Muscle layer of colon (tissue), 2 donors: ENCODE results near the gene SMIM12.
"Not testable (repeated sequence)": the region's sequence is repeated elsewhere in the genome, so short reads cannot be mapped to it uniquely, and the experiment has no call there.

Experiments used
- H3K27ac ChIP-seq: one replicate; pipeline ENCODE4 v1.7.0; 2013; ENCODE audit warnings: low read depth, mild to moderate bottlenecking, low read length, moderate library complexity
- H3K27me3 ChIP-seq, 2 donors: one replicate each; pipeline ENCODE4 v1.7.0; 2013; ENCODE audit warnings: low read length in 2 of 2, mild to moderate bottlenecking in 2 of 2; ENCODE audit not compliant: insufficient read depth in 2 of 2, control insufficient read depth in 1 of 2
- H3K36me3 ChIP-seq: one replicate; pipeline ENCODE4 v1.7.0; 2013; ENCODE audit warnings: mild to moderate bottlenecking, low read length; ENCODE audit not compliant: insufficient read depth
- H3K4me1 ChIP-seq: one replicate; pipeline ENCODE4 v1.7.0; 2013; ENCODE audit warnings: mild to moderate bottlenecking, low read length; ENCODE audit not compliant: insufficient read depth
- H3K4me3 ChIP-seq, 2 donors: one replicate each; pipeline ENCODE4 v1.7.0; 2013; ENCODE audit warnings: low read length in 2 of 2, low read depth in 1 of 2, mild to moderate bottlenecking in 1 of 2, moderate library complexity in 1 of 2
- H3K9ac ChIP-seq: one replicate; pipeline ENCODE4 v1.7.0; 2013; ENCODE audit warnings: low read length
- H3K9me3 ChIP-seq: one replicate; pipeline ENCODE4 v1.7.0; 2013; ENCODE audit warnings: mild to moderate bottlenecking, low read length
- donor health status: abdominal sarcoma.
- donor health status: Adenocarcinoma of cecum.

Gene SMIM12

DNA sequence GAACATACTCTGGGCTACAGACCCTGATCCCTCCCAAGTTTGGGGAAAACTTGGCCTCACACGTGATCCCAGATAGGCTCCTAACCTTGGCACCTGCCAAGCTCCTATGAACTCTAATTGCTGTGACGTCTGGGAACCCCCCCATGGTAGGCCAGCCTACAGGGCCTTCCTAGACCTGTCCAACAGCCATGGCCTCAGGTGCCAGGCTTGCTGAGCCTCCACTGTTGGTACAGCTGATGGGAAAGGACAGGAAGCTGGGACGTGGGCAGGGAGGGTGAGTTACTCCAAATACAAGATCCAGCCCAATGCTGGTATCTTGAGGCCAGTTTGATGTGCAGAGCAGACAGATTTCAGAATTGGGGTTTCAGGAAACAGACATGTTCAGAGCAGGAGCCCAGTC lies 19.1 kb downstream of the SMIM12 start:
- no peak overlapping the region for H3K4me3 ChIP-seq
- H3K9ac ChIP-seq: no peak overlapping the region
- H3K9me3 ChIP-seq: no peaks in the 10 kb centered on the region
- no peaks in the 10 kb centered on the region for H3K27me3 ChIP-seq
- no peak overlapping the region for H3K27ac ChIP-seq
- H3K36me3 ChIP-seq: no peaks in the 10 kb centered on the region
- H3K4me1 ChIP-seq: no peaks in the 10 kb centered on the region

DNA sequence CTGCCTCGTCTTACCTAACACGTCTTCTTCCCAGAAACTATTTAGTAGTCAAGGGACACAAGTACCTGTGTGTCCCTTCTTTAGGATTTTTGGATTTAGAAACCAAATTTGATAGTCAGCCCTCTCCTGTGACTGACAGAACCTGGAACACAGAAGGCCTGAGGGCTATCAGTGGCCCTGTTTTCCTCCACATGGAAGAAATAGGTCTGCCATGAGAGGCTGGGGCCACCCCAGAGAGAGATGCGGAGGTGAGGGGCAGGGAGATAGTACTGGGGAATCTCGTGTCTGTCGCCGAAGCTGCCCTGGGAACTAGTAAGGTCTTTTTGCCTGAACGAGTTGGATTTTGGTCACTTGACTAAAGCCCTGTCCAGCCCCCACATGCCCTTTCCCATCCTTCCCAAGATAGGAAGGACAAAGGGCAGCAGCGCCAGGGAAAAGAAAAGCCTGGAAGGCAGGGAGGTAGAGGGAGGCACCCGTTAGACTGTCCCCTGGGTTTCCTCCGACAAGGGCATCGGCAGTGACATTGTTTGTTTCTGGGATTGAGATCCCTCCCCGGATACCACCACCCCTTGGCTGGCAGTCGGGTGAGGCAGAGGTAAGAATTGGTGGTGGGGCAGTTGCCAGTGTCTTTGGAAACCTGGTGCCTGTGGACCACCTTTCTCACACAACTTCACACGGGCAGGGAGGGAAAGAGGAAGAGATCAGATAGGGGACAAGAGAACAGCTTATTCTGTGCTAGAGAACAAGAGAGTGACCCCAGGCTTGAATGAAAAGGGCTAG lies 19.8 kb downstream of the SMIM12 start:
- H3K36me3 ChIP-seq: no peaks in the 10 kb centered on the region
- no peaks in the 10 kb centered on the region for H3K27me3 ChIP-seq
- no peak overlapping the region for H3K4me3 ChIP-seq
- H3K27ac ChIP-seq: no peak overlapping the region
- no peaks in the 10 kb centered on the region for H3K4me1 ChIP-seq
- H3K9me3 ChIP-seq: no peaks in the 10 kb centered on the region
- no peak overlapping the region for H3K9ac ChIP-seq

DNA sequence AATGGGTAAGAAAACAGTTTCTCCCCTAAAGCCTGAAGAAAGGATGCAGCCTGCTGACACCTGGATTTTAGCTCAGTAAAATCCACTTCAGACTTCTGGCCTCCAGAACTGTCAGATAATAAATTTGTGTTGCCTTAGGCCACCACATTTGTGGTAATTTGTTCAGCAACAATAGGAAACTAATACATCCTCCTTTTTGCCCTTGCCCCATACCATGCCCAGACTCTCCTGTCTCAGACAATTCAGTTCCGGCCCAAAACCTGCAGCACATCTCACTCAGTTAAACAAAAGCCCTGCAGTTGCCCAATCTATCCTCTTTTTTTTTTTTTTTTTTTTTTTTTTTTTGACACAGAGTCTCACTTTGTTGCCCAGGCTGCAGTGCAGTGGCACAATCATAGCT lies 25.8 kb downstream of the SMIM12 start:
- no peaks in the 10 kb centered on the region for H3K4me1 ChIP-seq
- no peak overlapping the region for H3K4me3 ChIP-seq
- H3K27ac ChIP-seq: no peak overlapping the region
- H3K9ac ChIP-seq: no peak overlapping the region
- no peaks in the 10 kb centered on the region for H3K36me3 ChIP-seq
- no peaks in the 10 kb centered on the region for H3K9me3 ChIP-seq
- H3K27me3 ChIP-seq: no peaks in the 10 kb centered on the region

DNA sequence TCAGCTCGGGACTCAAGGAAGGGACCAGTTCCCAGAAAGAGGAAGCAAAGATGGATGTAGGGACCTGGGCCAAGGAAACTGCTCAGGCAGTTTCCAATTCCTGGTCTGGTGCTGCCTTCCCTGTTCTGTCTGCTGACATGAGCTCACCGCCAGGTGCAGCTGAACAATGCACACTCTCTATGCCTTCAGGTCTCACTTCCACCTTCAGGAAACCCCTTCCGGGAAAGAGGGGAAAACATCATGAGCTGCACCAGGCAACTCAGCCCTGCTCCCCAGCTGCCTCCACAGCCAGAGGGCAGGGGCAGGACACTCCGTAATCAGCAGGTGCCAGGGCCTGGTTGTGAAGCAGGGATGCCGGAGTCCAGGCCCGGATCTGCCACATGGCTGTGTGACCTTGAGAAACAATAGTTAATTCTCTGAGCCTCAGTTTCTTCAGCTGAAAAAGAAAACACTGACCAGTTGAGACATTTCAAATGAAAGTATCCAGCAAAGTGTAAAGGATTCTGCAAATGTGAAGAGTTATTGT lies 27.8 kb downstream of the SMIM12 start:
- Histone ChIP-seq H3K9ac (no peak overlapping the region), H3K4me1 (no peaks in the 10 kb centered on the region), H3K27ac (no peak overlapping the region), H3K27me3 (no peaks in the 10 kb centered on the region), H3K9me3 (no peaks in the 10 kb centered on the region), H3K4me3 (no peak overlapping the region), H3K36me3 (no peaks in the 10 kb centered on the region)

DNA sequence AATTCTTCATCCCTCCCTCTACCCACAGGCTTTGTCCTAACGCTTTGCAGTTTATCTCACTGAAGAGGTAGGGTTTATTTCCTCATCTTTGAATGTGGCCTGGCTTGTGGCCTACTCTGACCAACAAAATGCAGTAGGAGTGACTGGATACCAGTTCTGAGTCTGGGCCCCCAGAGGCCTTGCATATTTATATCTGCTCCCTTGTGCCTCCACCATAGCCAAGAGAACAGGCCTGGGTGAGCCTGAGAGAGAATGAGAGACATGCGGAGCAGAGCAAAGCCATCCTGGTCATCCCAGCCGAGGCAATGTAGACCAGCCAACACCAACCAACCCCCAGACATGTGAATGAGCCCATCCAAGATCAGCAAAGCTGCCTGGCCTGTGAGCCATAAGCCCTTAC lies 30.3 kb downstream of the SMIM12 start:
- H3K36me3 ChIP-seq: no peaks in the 10 kb centered on the region
- H3K27me3 ChIP-seq: no peaks in the 10 kb centered on the region
- no peak overlapping the region for H3K4me3 ChIP-seq
- no peak overlapping the region for H3K27ac ChIP-seq
- H3K4me1 ChIP-seq: no peaks in the 10 kb centered on the region
- H3K9ac ChIP-seq: no peak overlapping the region
- no peaks in the 10 kb centered on the region for H3K9me3 ChIP-seq

DNA sequence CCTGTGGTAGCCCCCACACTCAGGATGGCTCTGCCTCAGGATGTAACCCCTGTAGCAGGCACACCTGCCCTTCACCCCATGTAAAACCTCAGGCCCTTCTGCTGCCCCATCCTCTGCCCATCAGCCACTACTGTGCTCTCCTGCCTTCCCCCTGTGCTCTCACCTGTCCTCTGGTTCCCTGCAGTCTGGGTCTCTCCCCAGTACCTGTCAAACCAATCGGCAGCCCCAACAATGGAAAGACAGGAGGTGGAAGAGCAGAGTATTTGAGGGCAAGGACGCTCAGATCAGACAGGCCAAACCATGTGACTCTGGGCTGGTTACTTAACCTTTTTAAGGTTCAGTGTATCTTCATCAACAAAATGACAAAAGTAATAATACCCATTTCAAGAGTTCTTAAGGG lies 30.9 kb downstream of the SMIM12 start:
- no peak overlapping the region for H3K27ac ChIP-seq
- H3K4me1 ChIP-seq: no peaks in the 10 kb centered on the region

DNA sequence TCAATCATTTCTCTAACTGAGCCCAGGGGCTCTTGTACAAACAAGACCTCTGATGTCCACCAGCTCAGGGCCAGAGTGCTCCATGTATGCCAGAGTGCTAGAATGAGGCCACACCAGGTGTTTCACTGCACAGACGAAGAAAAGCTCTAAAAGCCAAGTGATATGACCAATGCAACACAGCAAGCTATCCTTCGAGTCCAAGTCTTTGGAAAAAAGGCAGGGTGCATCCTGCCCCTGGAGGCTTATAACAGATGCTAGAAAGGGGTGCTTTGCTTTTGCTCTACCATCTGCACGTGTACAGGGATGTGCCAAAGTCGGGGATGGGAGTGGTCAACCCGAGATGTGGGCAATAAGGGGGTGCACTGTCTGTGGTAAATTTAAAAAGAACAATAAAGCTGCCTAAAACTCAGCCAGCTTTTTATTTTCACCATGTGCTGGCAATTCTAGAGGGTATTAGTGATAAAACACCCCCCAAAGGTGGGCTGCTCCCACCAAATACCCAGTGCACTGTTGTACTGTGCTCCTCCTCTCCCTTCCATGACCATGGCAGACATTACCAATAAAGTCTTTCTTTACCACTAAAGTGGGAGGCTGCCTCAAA lies 32.1 kb downstream of the SMIM12 start:
- no peak overlapping the region for H3K9ac ChIP-seq
- H3K36me3 ChIP-seq: no peaks in the 10 kb centered on the region
- H3K4me3 ChIP-seq: no peak overlapping the region
- H3K4me1 ChIP-seq: no peaks in the 10 kb centered on the region
- H3K9me3 ChIP-seq: no peaks in the 10 kb centered on the region
- no peak overlapping the region for H3K27ac ChIP-seq
- no peaks in the 10 kb centered on the region for H3K27me3 ChIP-seq

More for the DNA sequence above, 30.9 kb downstream of the SMIM12 start:
- H3K4me3 ChIP-seq: no peak overlapping the region
- H3K36me3 ChIP-seq: no peaks in the 10 kb centered on the region
- H3K27me3 ChIP-seq: no peaks in the 10 kb centered on the region
- no peaks in the 10 kb centered on the region for H3K9me3 ChIP-seq
- H3K9ac ChIP-seq: no peak overlapping the region

DNA sequence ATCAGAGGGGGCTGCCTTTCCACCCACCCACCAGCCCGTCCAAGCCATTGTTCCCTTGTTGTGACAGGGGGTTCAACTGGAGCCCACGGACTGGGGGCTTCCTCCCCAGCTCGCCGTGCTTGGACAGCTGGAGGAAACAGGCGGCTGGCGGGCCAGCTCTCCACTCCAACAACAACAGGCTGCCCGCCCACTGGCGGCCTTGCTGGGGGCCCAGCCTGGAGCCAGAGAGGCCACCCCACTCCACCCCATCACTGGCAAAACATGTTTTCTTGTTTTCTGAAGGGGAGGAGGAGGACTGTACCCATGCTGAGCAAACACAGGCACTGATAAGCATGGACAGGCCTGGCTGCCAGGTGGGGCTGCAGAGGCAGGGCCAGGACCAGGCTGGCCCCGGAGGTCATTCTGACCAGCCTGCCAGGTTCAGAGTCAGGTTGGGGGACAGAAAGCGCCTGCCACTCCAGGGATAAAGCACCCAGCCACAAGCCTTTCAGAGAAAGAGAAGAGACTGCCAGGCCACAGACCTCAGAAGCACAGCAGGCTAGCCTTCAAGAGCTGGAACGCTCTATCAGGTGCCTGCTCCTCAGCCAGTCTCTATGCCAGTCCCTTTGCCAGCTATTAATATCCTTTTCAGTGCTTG lies 34.0 kb downstream of the SMIM12 start:
- H3K27me3 ChIP-seq: no peaks in the 10 kb centered on the region
- no peak overlapping the region for H3K4me3 ChIP-seq
- H3K4me1 ChIP-seq: no peaks in the 10 kb centered on the region
- no peak overlapping the region for H3K9ac ChIP-seq
- H3K36me3 ChIP-seq: no peaks in the 10 kb centered on the region
- no peaks in the 10 kb centered on the region for H3K9me3 ChIP-seq
- H3K27ac ChIP-seq: no peak overlapping the region

DNA sequence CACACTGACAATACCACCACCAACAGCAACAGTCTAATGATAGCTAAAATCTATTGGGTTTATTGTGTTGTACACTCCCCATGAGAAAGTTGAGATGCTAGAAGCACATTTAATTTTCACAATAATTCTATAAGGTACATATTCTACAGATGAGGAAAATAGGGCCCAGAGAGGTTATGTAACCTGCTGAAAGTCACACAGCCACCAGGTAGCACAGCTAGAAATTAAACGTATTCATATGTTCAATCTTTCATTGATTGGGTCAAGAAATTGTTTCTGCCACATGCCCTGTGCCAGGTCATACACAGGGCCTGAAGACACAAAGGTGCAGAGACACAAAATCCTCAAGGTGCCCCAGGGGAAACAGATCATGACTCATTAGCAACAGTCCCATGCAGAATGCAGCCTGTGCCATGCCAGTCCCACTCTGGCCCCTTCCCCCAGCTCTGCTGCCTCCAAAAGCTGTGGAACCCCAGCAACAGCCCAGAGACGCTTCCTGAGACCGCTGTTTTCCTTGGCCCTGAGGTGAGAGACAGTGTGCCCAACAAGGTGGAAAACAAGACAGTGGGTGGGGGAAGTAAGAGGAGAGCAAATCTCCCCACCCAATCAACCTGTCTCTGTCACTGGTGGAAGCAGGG lies 34.6 kb downstream of the SMIM12 start:
- Histone ChIP-seq H3K36me3 (no peaks in the 10 kb centered on the region), H3K27ac (no peak overlapping the region), H3K4me1 (no peaks in the 10 kb centered on the region), H3K27me3 (no peaks in the 10 kb centered on the region), H3K4me3 (no peak overlapping the region), H3K9me3 (no peaks in the 10 kb centered on the region), H3K9ac (no peak overlapping the region)

DNA sequence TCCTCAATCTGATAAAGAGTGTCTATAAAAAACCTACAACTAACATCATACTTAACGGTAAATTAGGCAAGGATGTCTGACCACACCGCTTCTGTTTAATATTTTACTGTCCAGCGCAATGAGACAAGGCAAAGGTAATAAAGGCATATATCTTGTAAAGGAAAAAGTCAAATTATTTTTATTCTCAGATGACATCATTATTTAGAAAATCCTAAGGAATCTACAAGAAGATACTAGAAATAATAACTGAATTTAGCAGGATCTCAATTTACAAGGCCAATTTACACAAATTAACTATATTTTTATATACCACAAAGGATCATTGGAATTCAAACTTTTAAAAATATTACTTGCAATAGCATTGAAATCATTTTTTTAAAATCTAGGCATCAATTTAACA lies 37.3 kb downstream of the SMIM12 start:
- Histone ChIP-seq H3K27ac (no peak overlapping the region), H3K9ac (no peak overlapping the region), H3K27me3 (no peaks in the 10 kb centered on the region), H3K4me1 (no peaks in the 10 kb centered on the region), H3K4me3 (no peak overlapping the region), H3K36me3 (no peaks in the 10 kb centered on the region), H3K9me3 (no peaks in the 10 kb centered on the region)

DNA sequence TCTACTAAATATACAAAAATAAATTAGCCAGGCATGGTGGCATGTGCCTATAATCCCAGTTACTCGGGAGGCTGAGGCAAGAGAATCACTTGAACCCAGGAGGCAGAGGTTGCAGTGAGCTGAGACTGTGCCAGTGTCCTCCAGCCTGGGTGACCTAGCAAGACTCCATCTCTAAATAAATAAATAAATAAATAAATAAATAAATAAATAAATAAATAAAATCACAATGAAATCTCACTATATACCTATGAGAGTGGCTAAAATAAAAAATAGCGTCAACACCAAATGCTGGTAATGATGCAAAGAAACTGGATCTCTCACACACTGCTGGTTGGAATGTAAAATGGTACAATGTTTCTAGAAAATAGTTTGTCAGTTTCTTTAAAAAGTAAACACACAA lies 40.7 kb downstream of the SMIM12 start:
- not testable (repeated sequence) for H3K27ac ChIP-seq, H3K4me1 ChIP-seq, H3K4me3 ChIP-seq, H3K9ac ChIP-seq, H3K36me3 ChIP-seq, H3K9me3 ChIP-seq, H3K27me3 ChIP-seq
